Coronary artery (tissue), 2 donors: ENCODE data around the gene BAG5.

Experiments
- DNase-seq: peaks from one replicate; pipeline ENCODE4 v3.0.0-alpha.2; 2017; ENCODE audit warnings: low spot score
- H3K27ac ChIP-seq, 2 donors: fragments of 200-600 bp; sonication (generic); one replicate each; pipeline ENCODE4 v1.5.1; 2016 to 2019
- H3K4me3 ChIP-seq: fragments of 200-600 bp; sonication (generic); 2 replicates; pipeline ENCODE4 v1.5.1; 2016; ENCODE audit warnings: mild to moderate bottlenecking, moderate library complexity
- CTCF ChIP-seq: fragments of 200-600 bp; sonication (generic); IDR thresholded peaks from one replicate; pipeline ENCODE4 v1.5.1; 2019; ENCODE audit warnings: antibody characterized with exemption

Gene BAG5

GRCh38 chr14:103542605-103543088 lies 19.8 kb downstream of the BAG5 start:
- TF ChIP-seq CTCF = no peak
- peak overlapping the region; percentile 26 for H3K4me3 ChIP-seq
- DNase-seq = no peak
- H3K27ac ChIP-seq = peak overlapping the region; percentile 72 to 93

- TF ChIP-seq CTCF = no peak
- peak overlapping the region; percentile 26 for H3K4me3 ChIP-seq
- DNase-seq = no peak
- peak overlapping the region; percentile 72 to 93 for H3K27ac ChIP-seq
Measured at GRCh38 chr14:103541709-103542604, 20.5 kb downstream of the BAG5 start.

- DNase-seq = no peak
- Histone ChIP-seq H3K4me3 (no peak overlapping the region), H3K27ac (peak overlapping the region; percentile 72 to 93)
- no peak for TF ChIP-seq CTCF
Measured at GRCh38 chr14:103540821-103541708, 21.4 kb downstream of the BAG5 start.

- no peak for DNase-seq
- no peak overlapping the region for H3K4me3 ChIP-seq
- no peak for TF ChIP-seq CTCF
- H3K27ac ChIP-seq = peak overlapping the region; percentile 76 to 84
Measured at GRCh38 chr14:103539056-103539825, 23.2 kb downstream of the BAG5 start.

GRCh38 chr14:103538291-103539055 lies 24.0 kb downstream of the BAG5 start:
- no peak for DNase-seq
- TF ChIP-seq CTCF = no peak
- Histone ChIP-seq H3K4me3 (no peak overlapping the region), H3K27ac (peak overlapping the region; percentile 76 to 84)
